WTC11 (cell line): ENCODE measurements around the gene ZMPSTE24.

Source experiments
- NFE2L1 ChIP-seq: sonication (generic); formaldehyde crosslinking; IDR thresholded peaks from 2 replicates; pipeline ENCODE4 v1.8.1; 2023; ENCODE audit warnings: missing genetic modification reagents
- ZBTB21 ChIP-seq: sonication (generic); formaldehyde crosslinking; IDR thresholded peaks from 2 replicates; pipeline ENCODE4 v1.8.1; 2023; ENCODE audit warnings: mild to moderate bottlenecking, missing genetic modification reagents, borderline replicate concordance
- TF ChIP-seq, protein P1 (sequence below): fragments of 200-600 bp; IDR thresholded peaks from 2 replicates; pipeline ENCODE4 v1.8.0; 2022; ENCODE audit warnings: antibody characterized with exemption

DNA sequence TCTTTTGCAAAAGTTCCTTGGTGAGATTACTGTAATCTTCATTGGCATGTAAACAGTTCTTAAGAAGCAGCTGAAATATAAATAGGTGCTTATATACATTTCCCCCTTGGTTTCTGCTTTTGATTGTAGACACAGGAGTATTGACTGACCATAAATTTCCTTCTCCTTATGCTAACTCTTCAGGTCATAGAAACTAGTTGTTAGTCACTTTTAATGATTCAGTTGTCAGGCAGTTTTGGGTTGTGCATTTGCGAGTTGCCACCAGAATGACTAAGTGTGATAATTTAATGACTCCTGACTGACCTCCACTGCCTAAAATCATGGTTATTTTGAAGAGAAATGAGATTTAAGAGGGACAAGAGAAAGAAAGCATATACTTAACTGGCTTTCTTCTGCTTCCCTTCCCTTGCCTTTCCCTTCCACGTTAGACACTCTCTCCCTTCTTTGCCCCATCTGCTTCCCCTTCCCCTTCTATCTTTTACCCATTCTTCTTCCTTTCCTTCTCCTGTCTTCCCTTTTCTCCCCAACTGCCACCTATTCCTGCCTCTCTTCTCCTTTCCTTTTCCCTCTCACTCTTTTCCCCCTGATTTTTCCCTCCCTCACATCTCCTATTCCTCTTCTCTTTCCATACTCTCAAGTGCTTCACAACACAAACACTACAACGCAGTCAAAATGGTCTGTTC is 12.3 kb downstream of the ZMPSTE24 start:
- TF ChIP-seq, protein P1, sequence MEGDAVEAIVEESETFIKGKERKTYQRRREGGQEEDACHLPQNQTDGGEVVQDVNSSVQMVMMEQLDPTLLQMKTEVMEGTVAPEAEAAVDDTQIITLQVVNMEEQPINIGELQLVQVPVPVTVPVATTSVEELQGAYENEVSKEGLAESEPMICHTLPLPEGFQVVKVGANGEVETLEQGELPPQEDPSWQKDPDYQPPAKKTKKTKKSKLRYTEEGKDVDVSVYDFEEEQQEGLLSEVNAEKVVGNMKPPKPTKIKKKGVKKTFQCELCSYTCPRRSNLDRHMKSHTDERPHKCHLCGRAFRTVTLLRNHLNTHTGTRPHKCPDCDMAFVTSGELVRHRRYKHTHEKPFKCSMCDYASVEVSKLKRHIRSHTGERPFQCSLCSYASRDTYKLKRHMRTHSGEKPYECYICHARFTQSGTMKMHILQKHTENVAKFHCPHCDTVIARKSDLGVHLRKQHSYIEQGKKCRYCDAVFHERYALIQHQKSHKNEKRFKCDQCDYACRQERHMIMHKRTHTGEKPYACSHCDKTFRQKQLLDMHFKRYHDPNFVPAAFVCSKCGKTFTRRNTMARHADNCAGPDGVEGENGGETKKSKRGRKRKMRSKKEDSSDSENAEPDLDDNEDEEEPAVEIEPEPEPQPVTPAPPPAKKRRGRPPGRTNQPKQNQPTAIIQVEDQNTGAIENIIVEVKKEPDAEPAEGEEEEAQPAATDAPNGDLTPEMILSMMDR = no peak
- TF ChIP-seq ZBTB21 (CRISPR knock-in tag) (no peak), NFE2L1 (no peak)
